CD8-positive, alpha-beta memory T cell (primary cell): ENCODE measurements around the gene MZF1. TPM values are rescaled to one million over a fixed set of nuclear protein-coding genes. Genes with fewer than 3 reads are reported as not detected.

ENCODE experiments used
- CTCF ChIA-PET: fragments of 350-600 bp; sonication (Branson Sonifier 250); formaldehyde crosslinking; loops from one replicate; lab custom pipeline; 2021; ENCODE audit warnings: antibody characterized with exemption; lab: Charles Lee
- POLR2A ChIA-PET: fragments of 350-600 bp; sonication (Branson Sonifier 250); formaldehyde crosslinking; loops from one replicate; lab custom pipeline; 2021; ENCODE audit warnings: antibody characterized with exemption; lab: Charles Lee
- DNase-seq, 5 donors: peaks; one replicate each; pipeline versions ENCODE4 v3.0.0 to v3.0.0-alpha.2; 2020 to 2022; ENCODE audit warnings: mixed read lengths in 1 of 5
- H3K27ac ChIP-seq: one replicate; pipeline ENCODE4 v1.7.0; 2013; ENCODE audit warnings: low read depth, mild to moderate bottlenecking, low read length, moderate library complexity
- H3K27me3 ChIP-seq: 2 replicates; pipeline ENCODE4 v1.7.0; 2013; ENCODE audit warnings: low read length, mild to moderate bottlenecking; ENCODE audit not compliant: insufficient read depth, poor library complexity, severe bottlenecking
- H3K36me3 ChIP-seq: 2 replicates; pipeline ENCODE4 v1.7.0; 2013; ENCODE audit warnings: mild to moderate bottlenecking, low read length, moderate library complexity; ENCODE audit not compliant: insufficient read depth
- H3K4me1 ChIP-seq: 2 replicates; pipeline ENCODE4 v1.7.0; 2013; ENCODE audit warnings: mild to moderate bottlenecking, low read length, moderate library complexity; ENCODE audit not compliant: insufficient read depth
- H3K4me3 ChIP-seq: 2 replicates; pipeline ENCODE4 v1.7.0; 2013; ENCODE audit warnings: mild to moderate bottlenecking, low read length
- H3K9me3 ChIP-seq: 2 replicates; pipeline ENCODE4 v1.7.0; 2013; ENCODE audit warnings: mild to moderate bottlenecking, low read length
- H3K27ac Mint-ChIP-seq, 8 donors: one replicate each; pipeline ENCODE4 v1.8.0; 2020 to 2021; ENCODE audit warnings: mixed read lengths in 8 of 8, mild to moderate bottlenecking in 6 of 8, inconsistent platforms in 3 of 8, moderate library complexity in 3 of 8
- H3K27me3 Mint-ChIP-seq, 2 donors: one replicate each; pipeline ENCODE4 v1.8.0; 2020 to 2021; ENCODE audit warnings: mixed read lengths in 2 of 2, mild to moderate bottlenecking in 1 of 2, moderate library complexity in 1 of 2
- H3K36me3 Mint-ChIP-seq, 3 donors: one replicate each; pipeline ENCODE4 v1.8.0; 2020 to 2021; ENCODE audit warnings: mixed read lengths in 3 of 3, inconsistent platforms in 1 of 3, mild to moderate bottlenecking in 1 of 3
- H3K4me1 Mint-ChIP-seq, 3 donors: one replicate each; pipeline ENCODE4 v1.8.0; 2020 to 2021; ENCODE audit warnings: mixed read lengths in 3 of 3, inconsistent platforms in 1 of 3, mild to moderate bottlenecking in 1 of 3
- H3K4me3 Mint-ChIP-seq, 7 donors: one replicate each; pipeline ENCODE4 v1.8.0; 2020 to 2021; ENCODE audit warnings: mixed read lengths in 7 of 7, mild to moderate bottlenecking in 6 of 7, moderate library complexity in 4 of 7, inconsistent platforms in 2 of 7
- H3K9me3 Mint-ChIP-seq, 5 donors: one replicate each; pipeline ENCODE4 v1.8.0; 2020 to 2022; ENCODE audit warnings: mixed read lengths in 5 of 5, mild to moderate bottlenecking in 3 of 5, moderate library complexity in 2 of 5, inconsistent platforms in 1 of 5
- polyA plus RNA-seq: library from polyadenylated mRNA; unstranded; fragments of 300-500 nt; fragmentation: Illumina TruSeq; gene quantifications from one replicate; pipeline ENCODE4 v1.2.3, GENCODE V29; 2021
- total RNA-seq, 2 experiments: library from RNA; stranded (reverse); gene quantifications; one replicate each; pipeline ENCODE4 v1.2.3, GENCODE V29; 2021

The MZF1 gene
- total and polyA plus RNA-seq, 3 experiments from 2014 or later, result 10.3 to 14.8 (median 14.0) TPM

DNA sequence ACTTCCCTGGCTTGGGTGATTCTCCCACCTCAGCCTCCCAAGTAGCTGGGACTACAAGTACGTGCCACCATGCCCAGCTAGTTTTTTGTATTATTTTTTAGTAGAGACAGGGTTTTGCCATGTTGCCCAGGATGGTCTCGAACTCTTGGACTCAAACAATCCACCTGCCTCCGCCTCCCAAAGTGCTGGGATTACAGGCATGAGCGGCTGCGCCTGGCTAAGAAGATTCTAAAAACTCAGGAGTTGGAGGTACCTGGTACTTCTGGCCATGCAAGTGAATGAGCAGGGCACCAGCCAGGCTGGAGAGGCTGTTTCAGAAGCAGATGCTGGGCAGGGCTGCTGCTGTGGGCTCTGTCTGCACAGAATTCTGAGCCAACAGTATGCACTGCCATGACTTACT is 6.1 kb downstream of the MZF1 start:
- no peak overlapping the region for H3K27ac Mint-ChIP-seq
- Histone ChIP-seq H3K36me3 (no peaks in the 10 kb centered on the region), H3K4me3 (no peak overlapping the region), H3K9me3 (no peaks in the 10 kb centered on the region), H3K4me1 (peaks cover 20% of the 10 kb centered on the region), H3K27ac (no peak overlapping the region), H3K27me3 (no peaks in the 10 kb centered on the region)
- peaks cover 0 to 13% (median 0%) of the 10 kb centered on the region in 3 donors for H3K36me3 Mint-ChIP-seq
- H3K4me3 Mint-ChIP-seq, result no peak overlapping the region
- no peaks in the 10 kb centered on the region for H3K27me3 Mint-ChIP-seq
- ChIA-PET CTCF (interaction anchor here (3.1 kb wide), 1 partner anchor 53 kb away, joined by 9 read pairs; no protein-coding TSS in a partner anchor), POLR2A (no interaction called here)
- DNase-seq, result no peak
- H3K9me3 Mint-ChIP-seq, result no peaks in the 10 kb centered on the region
- H3K4me1 Mint-ChIP-seq, result peaks cover 15 to 30% (median 23%) of the 10 kb centered on the region in 3 donors

DNA sequence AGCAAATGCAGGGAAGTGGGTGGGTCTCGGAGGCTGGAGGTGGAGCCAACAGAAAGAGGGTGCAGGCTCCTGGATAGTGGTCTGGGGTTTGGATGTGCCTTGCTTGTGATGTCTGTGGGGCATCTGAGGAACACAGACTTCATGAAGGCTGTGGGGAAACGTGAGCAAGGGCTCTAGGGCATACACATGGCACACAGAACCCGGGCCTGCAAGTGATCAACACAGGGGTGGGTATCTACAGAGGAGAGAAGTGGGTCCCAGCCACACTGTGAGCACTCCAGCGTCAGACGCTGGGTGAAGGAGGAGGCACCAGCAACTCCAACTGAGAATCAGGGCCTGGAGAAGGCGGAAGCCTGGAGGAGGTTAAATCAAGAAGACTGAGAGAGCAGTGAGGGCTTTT is 9.3 kb downstream of the MZF1 start:
- no peak for DNase-seq
- Histone ChIP-seq H3K36me3 (no peaks in the 10 kb centered on the region), H3K4me3 (no peak overlapping the region), H3K4me1 (peaks cover 42% of the 10 kb centered on the region), H3K27ac (no peak overlapping the region), H3K27me3 (no peaks in the 10 kb centered on the region), H3K9me3 (no peaks in the 10 kb centered on the region)
- Mint-ChIP-seq H3K36me3 (peaks cover 0 to 12% (median 0%) of the 10 kb centered on the region in 3 donors), H3K27me3 (no peaks in the 10 kb centered on the region), H3K9me3 (no peaks in the 10 kb centered on the region), H3K4me1 (peaks cover 35 to 53% (median 39%) of the 10 kb centered on the region in 3 donors), H3K4me3 (peak overlapping the region; percentile 48 to 89 (median 68)), H3K27ac (peak overlapping the region in 6 of 8 donors; percentile 31 to 89 (median 55))
- ChIA-PET CTCF (no interaction called here), POLR2A (interaction anchor here (2.4 kb wide), 1 partner anchor 9 kb away, joined by 12 read pairs; the partner anchor contains the start of gene MZF1)

DNA sequence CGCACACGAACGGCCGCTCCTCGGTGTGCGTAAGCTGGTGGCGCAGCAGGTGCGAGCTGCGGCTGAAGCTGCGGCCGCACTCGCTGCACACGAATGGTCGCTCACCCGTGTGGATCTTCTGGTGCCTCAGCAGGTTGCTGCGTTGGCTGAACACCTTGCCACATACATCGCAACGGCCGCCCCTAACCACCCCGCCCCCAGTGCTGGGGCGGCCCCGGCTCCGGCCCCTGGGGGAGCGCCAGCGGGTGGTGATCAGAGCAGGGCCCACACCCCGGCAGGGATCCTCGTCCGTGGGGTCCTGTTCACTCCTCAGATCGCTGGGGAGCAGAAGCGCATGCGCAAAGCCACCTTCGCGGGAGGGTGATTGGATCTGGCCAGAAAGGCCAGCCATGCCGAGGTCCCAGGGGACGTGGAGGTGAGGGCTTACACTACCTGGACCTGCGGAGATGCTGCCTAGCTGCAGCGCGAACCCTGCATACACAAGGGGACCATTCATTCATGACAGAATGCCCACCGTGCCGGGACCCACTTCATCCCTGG is 10.0 kb downstream of the MZF1 start:
- H3K4me3 ChIP-seq, result peak overlapping the region; percentile 59
- peak overlapping the region; percentile 81 to 92 (median 87) for H3K4me3 Mint-ChIP-seq
- DNase-seq, result no peak
- no peaks in the 10 kb centered on the region for H3K27me3 ChIP-seq
- peaks cover 0 to 11% (median 0%) of the 10 kb centered on the region in 3 donors for H3K36me3 Mint-ChIP-seq
- no peaks in the 10 kb centered on the region for H3K27me3 Mint-ChIP-seq
- ChIA-PET CTCF (interaction anchor here (1.6 to 2.6 kb wide), 2 partner anchors 9 to 49 kb away, joined by 3 to 12 read pairs; no protein-coding TSS in a partner anchor), POLR2A (interaction anchor here (1.0 to 4.0 kb wide), 4 partner anchors 9 to 43 kb away, joined by 4 to 17 read pairs (median 8); partner anchors contain the start of genes CHMP2A, MZF1 and TRIM28)
- H3K4me1 Mint-ChIP-seq, result peaks cover 36 to 57% (median 40%) of the 10 kb centered on the region in 3 donors
- H3K36me3 ChIP-seq, result no peaks in the 10 kb centered on the region
- no peak overlapping the region for H3K27ac ChIP-seq
- H3K9me3 Mint-ChIP-seq, result no peaks in the 10 kb centered on the region
- H3K27ac Mint-ChIP-seq, result peak overlapping the region; percentile 60 to 95 (median 83)
- peaks cover 42% of the 10 kb centered on the region for H3K4me1 ChIP-seq
- H3K9me3 ChIP-seq, result no peaks in the 10 kb centered on the region

DNA sequence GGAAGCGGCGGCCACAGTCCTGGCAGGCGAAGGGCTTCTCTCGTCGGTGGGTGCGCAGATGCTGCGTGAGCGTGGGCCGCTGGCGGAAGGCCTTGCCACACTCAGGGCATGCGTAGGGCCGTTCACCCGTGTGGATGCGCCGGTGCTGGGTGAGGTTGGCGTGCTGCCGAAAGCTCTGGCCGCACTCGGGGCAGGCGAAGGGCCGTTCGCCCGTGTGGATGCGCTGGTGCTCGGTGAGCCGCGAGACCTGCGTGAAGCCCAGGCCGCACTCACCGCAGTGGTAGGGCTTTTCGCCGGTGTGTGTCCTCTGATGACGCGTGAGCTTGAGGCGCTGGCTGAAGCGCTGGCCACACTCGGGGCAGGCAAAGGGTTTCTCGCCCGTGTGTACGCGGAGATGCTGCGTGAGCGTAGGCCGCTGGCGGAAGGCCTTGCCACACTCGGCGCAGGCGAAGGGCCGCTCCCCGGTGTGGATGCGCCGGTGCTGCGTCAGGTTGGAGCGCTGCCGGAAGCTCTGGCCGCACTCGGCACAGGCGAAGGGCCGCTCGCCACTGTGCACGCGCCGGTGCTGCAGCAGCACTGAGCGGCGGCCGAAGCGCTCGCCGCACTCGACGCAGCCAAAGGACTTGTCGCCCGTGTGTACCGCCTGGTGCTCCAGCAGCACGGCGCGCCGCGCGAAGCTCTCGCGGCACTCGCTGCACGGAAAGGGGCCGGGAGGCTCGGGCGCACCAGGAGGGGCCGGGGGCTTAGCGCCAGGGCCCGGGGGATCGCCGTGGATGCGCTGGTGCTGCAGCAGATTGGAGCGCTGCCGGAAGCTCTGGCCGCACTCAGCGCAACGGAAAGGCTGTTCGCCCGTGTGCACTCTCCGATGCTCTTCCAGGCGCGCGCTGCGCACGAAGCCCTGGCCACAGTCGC is 10.8 kb downstream of the MZF1 start:
- H3K4me1 Mint-ChIP-seq, result peaks cover 42 to 64% (median 47%) of the 10 kb centered on the region in 3 donors
- H3K4me1 ChIP-seq, result peaks cover 47% of the 10 kb centered on the region

DNA sequence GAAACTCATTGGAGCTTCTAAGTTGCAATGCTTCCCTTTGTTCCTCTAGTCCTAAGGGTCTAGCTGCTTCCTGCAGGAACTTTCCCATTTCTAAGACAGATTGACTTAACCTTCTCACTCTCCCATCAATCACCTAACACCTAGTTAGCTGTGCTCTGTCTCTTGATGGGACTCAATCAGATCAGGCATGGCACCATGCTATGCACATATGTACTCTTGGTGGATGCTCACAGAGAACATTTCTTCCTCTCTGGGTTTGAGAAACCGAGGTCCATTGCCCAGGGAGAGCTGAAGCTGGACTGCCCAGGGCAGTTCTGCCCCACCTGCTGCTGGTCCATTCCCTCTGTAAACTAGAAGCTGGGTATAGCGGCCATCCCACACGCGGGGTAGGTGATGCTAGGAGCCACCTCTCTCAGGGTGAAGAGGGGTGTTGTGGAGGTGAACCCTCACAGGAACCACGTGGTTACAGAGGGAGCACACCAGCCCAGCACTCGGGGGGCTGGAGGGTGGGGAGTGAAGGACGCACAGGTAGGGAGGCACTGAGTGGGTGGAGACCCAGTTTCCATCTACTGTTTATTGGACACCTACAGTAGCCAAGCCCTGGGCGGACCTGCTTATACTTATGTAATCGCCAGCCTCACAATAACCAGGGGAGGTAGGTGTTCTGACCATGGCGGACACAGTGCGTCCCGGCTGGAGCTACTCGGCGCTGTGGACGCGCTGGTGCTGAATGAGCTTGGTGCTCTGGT is 11.6 kb downstream of the MZF1 start:
- no peaks in the 10 kb centered on the region for H3K9me3 Mint-ChIP-seq

More for the DNA sequence above, 10.8 kb downstream of the MZF1 start:
- peak overlapping the region in 7 of 8 donors; percentile 47 to 98 (median 91) for H3K27ac Mint-ChIP-seq
- CTCF ChIA-PET, result interaction anchor here (1.6 to 2.6 kb wide), 3 partner anchors 10 to 48 kb away, joined by 3 to 12 read pairs (median 10); partner anchors contain the start of gene ZBTB45
- peak overlapping the region; percentile 59 for H3K4me3 ChIP-seq
- H3K9me3 Mint-ChIP-seq, result no peaks in the 10 kb centered on the region
- no peaks in the 10 kb centered on the region for H3K9me3 ChIP-seq
- peak in 2 of 5 donors; percentile 28 to 41 for DNase-seq
- H3K27me3 ChIP-seq, result no peaks in the 10 kb centered on the region
- peaks cover 0 to 16% (median 0%) of the 10 kb centered on the region in 3 donors for H3K36me3 Mint-ChIP-seq
- H3K4me3 Mint-ChIP-seq, result peak overlapping the region; percentile 81 to 92 (median 87)
- POLR2A ChIA-PET, result interaction anchor here (1.0 to 4.0 kb wide), 5 partner anchors 8 to 48 kb away, joined by 4 to 17 read pairs (median 5); partner anchors contain the start of genes CHMP2A, MZF1 and TRIM28
- H3K27ac ChIP-seq, result peak overlapping the region; percentile 16
- H3K36me3 ChIP-seq, result no peaks in the 10 kb centered on the region
- no peaks in the 10 kb centered on the region for H3K27me3 Mint-ChIP-seq

DNA sequence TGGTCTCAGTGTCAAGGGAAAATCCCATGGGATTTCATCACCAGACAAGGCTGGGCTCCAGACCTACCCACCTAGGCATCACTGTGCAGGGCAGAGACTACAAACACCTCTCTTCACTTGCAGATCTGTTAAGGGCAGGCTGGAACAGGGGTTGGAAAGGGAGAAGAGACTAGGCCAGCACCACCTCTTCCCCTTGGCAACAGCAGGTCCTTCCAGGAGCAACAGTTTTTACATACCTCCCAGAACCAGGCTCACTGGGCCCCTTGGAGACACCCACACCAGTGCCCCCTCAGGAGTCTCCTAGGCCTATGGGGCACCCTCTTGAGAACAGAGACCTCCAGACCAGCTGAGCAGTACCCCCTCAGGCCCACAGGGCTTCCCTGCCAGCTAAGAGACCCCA is 12.2 kb downstream of the MZF1 start:
- H3K4me1 ChIP-seq, result peaks cover 53% of the 10 kb centered on the region
- no peaks in the 10 kb centered on the region for H3K9me3 Mint-ChIP-seq
- no peak overlapping the region for H3K4me3 ChIP-seq
- no peaks in the 10 kb centered on the region for H3K9me3 ChIP-seq
- H3K4me3 Mint-ChIP-seq, result peak overlapping the region; percentile 50 to 100 (median 89)
- H3K27ac Mint-ChIP-seq, result peak overlapping the region in 5 of 8 donors; percentile 73 to 100 (median 98)
- H3K36me3 Mint-ChIP-seq, result peaks cover 0 to 29% (median 3%) of the 10 kb centered on the region in 3 donors
- H3K27me3 Mint-ChIP-seq, result no peaks in the 10 kb centered on the region
- H3K27ac ChIP-seq, result no peak overlapping the region
- CTCF ChIA-PET, result interaction anchor here (1.0 to 2.6 kb wide), 4 partner anchors 9 to 47 kb away, joined by 3 to 12 read pairs (median 7); partner anchors contain the start of gene ZBTB45
- no peak for DNase-seq
- peaks cover 55 to 78% (median 60%) of the 10 kb centered on the region in 3 donors for H3K4me1 Mint-ChIP-seq
- no peaks in the 10 kb centered on the region for H3K27me3 ChIP-seq
- POLR2A ChIA-PET, result interaction anchor here (0.8 to 4.0 kb wide), 3 partner anchors 11 to 41 kb away, joined by 3 to 17 read pairs (median 6); partner anchors contain the start of genes TRIM28 and ZBTB45
- peaks cover 12% of the 10 kb centered on the region for H3K36me3 ChIP-seq

More for the DNA sequence above, 11.6 kb downstream of the MZF1 start:
- peaks cover 53% of the 10 kb centered on the region for H3K4me1 ChIP-seq
- Mint-ChIP-seq H3K4me3 (peak overlapping the region; percentile 81 to 92 (median 87)), H3K27ac (peak overlapping the region in 6 of 8 donors; percentile 8 to 99 (median 91)), H3K4me1 (peaks cover 49 to 73% (median 56%) of the 10 kb centered on the region in 3 donors), H3K36me3 (peaks cover 0 to 23% (median 0%) of the 10 kb centered on the region in 3 donors), H3K27me3 (no peaks in the 10 kb centered on the region)
- ChIA-PET POLR2A (interaction anchor here (0.8 to 4.0 kb wide), 5 partner anchors 10 to 47 kb away, joined by 3 to 17 read pairs (median 6); partner anchors contain the start of genes MZF1, TRIM28 and ZBTB45), CTCF (interaction anchor here (1.0 to 2.6 kb wide), 5 partner anchors 8 to 47 kb away, joined by 3 to 12 read pairs (median 4); partner anchors contain the start of gene ZBTB45)
- peaks cover 6% of the 10 kb centered on the region for H3K36me3 ChIP-seq
- H3K27ac ChIP-seq, result peak overlapping the region; percentile 16
- H3K4me3 ChIP-seq, result peak overlapping the region; percentile 59
- no peaks in the 10 kb centered on the region for H3K27me3 ChIP-seq
- no peaks in the 10 kb centered on the region for H3K9me3 ChIP-seq
- no peak for DNase-seq
